Measurements from ENCODE around the gene GDPD1.

GRCh38 chr17:59178266-59178985, 41.9 kb upstream of the GDPD1 start:
- no peak for TF ChIP-seq POLR2A (IDR thresholded peaks at IDR 0.05)
- TF ChIP-seq CTCF (IDR thresholded peaks at IDR 0.05) = no peak
